IMR-90 (cell line): Measurements from ENCODE around the gene LRRN2. TPM values are rescaled to one million over a fixed set of nuclear protein-coding genes. Genes with fewer than 3 reads are reported as not detected.
A peak's percentile ranks its signal among the peaks of the same experiment; 100 is the strongest.

ENCODE experiments used
- ATAC-seq: fragments of 200-7000 bp; cut with Tn5 transposase; 2 replicates; pipeline ENCODE4 v1.9.1; 2020; ENCODE audit warnings: low read depth, mild to moderate bottlenecking, moderate library complexity
- BruUV-seq: library from RNA; stranded (reverse); fragments of 400-500 nt; replicated peaks from 2 replicates; lab custom pipeline; 2021; lab: Mats Ljungman, UMichigan
- CTCF ChIA-PET: fragments of 300-600 bp; formaldehyde crosslinking; extraction: SDS; loops from one replicate; lab custom pipeline; 2021; ENCODE audit warnings: antibody characterized with exemption; lab: Yijun Ruan, JAX
- POLR2A ChIA-PET: fragments of 300-600 bp; sonication (Branson Sonifier 250); formaldehyde crosslinking; loops from one replicate; lab custom pipeline; 2022; ENCODE audit warnings: antibody characterized with exemption; ENCODE audit not compliant: unreplicated experiment; lab: Charles Lee
- DNase-seq: peaks from one replicate; pipeline ENCODE4 v3.0.0; 2013
- H2AFZ ChIP-seq: replicated peaks from 2 replicates; pipeline ENCODE3; 2013; ENCODE audit warnings: low read length, mild to moderate bottlenecking; ENCODE audit not compliant: poor library complexity
- H2AK5ac ChIP-seq: 2 replicates; pipeline ENCODE4 v1.6.1; 2013; ENCODE audit warnings: low read depth, low read length, inconsistent platforms
- H2AK9ac ChIP-seq: replicated peaks from 2 replicates; pipeline ENCODE3; 2013; ENCODE audit warnings: mild to moderate bottlenecking, low read depth, low read length, moderate library complexity; ENCODE audit not compliant: poor library complexity
- H2BK120ac ChIP-seq: 2 replicates; pipeline ENCODE4 v1.6.1; 2013; ENCODE audit warnings: low read depth, low read length, inconsistent platforms
- H2BK15ac ChIP-seq: 3 replicates; pipeline ENCODE4 v1.6.1; 2013; ENCODE audit warnings: low read depth, low read length, inconsistent platforms
- H2BK20ac ChIP-seq: 2 replicates; pipeline ENCODE4 v1.6.1; 2013; ENCODE audit warnings: low read depth, mild to moderate bottlenecking, inconsistent platforms, low read length, moderate library complexity
- H2BK5ac ChIP-seq: 2 replicates; pipeline ENCODE4 v1.6.1; 2013; ENCODE audit warnings: mild to moderate bottlenecking, low read depth, low read length, inconsistent platforms; ENCODE audit not compliant: poor library complexity, severe bottlenecking
- H3K14ac ChIP-seq: replicated peaks from 2 replicates; pipeline ENCODE4 v1.6.1; 2013; ENCODE audit warnings: low read depth, low read length, inconsistent platforms
- H3K18ac ChIP-seq: 2 replicates; pipeline ENCODE4 v1.6.1; 2013; ENCODE audit warnings: low read depth, low read length, control low read depth
- H3K23ac ChIP-seq: 2 replicates; pipeline ENCODE4 v1.6.1; 2013; ENCODE audit warnings: low read depth, low read length, inconsistent platforms
- H3K27ac ChIP-seq: 2 replicates; pipeline ENCODE4 v1.5.1; 2013; ENCODE audit warnings: mild to moderate bottlenecking, control low read depth, low read length; ENCODE audit not compliant: insufficient read depth
- H3K27me3 ChIP-seq: 2 replicates; pipeline ENCODE4 v1.6.1; 2013; ENCODE audit warnings: low read length; ENCODE audit not compliant: control insufficient read depth, insufficient read depth
- H3K36me3 ChIP-seq: 2 replicates; pipeline ENCODE4 v1.6.1; 2013; ENCODE audit warnings: low read length, mixed read lengths; ENCODE audit not compliant: control insufficient read depth, insufficient read depth
- H3K4ac ChIP-seq: 2 replicates; pipeline ENCODE4 v1.6.1; 2013; ENCODE audit warnings: low read depth, low read length, inconsistent platforms
- H3K4me1 ChIP-seq: 2 replicates; pipeline ENCODE4 v1.6.1; 2013; ENCODE audit warnings: low read length, mixed read lengths; ENCODE audit not compliant: control insufficient read depth, insufficient read depth
- H3K4me2 ChIP-seq: 2 replicates; pipeline ENCODE4 v1.6.1; 2013; ENCODE audit warnings: low read depth, mild to moderate bottlenecking, control low read depth, low read length, moderate library complexity
- H3K4me3 ChIP-seq: 2 replicates; pipeline ENCODE4 v1.5.1; 2013; ENCODE audit warnings: low read depth, mild to moderate bottlenecking, control low read depth, low read length, moderate library complexity; ENCODE audit not compliant: insufficient read depth
- H3K56ac ChIP-seq: 2 replicates; pipeline ENCODE4 v1.6.1; 2013; ENCODE audit warnings: low read length, inconsistent platforms; ENCODE audit not compliant: insufficient read depth; ENCODE audit errors: extremely low read depth
- H3K79me1 ChIP-seq, 2 experiments: 2 replicates each; pipeline ENCODE4 v1.6.1; 2013; ENCODE audit warnings: low read length in 2 of 2, inconsistent platforms in 1 of 2, low read depth in 1 of 2
- H3K9ac ChIP-seq: 2 replicates; pipeline ENCODE4 v1.6.1; 2013; ENCODE audit warnings: low read depth, low read length, control low read depth
- H3K9me1 ChIP-seq: 2 replicates; pipeline ENCODE4 v1.6.1; 2013; ENCODE audit warnings: low read length, inconsistent platforms; ENCODE audit not compliant: insufficient read depth
- H3K9me3 ChIP-seq: 2 replicates; pipeline ENCODE4 v1.6.1; 2013; ENCODE audit warnings: low read length; ENCODE audit not compliant: control insufficient read depth, insufficient read depth
- H4K20me1 ChIP-seq: 2 replicates; pipeline ENCODE4 v1.6.1; 2013; ENCODE audit warnings: low read length, inconsistent platforms; ENCODE audit not compliant: insufficient read depth
- H4K5ac ChIP-seq: 2 replicates; pipeline ENCODE4 v1.6.1; 2013; ENCODE audit warnings: mild to moderate bottlenecking, low read depth, low read length, control low read depth
- H4K8ac ChIP-seq, 2 experiments: 2 replicates each; pipeline ENCODE4 v1.6.1; 2013; ENCODE audit warnings: low read depth in 2 of 2, low read length in 2 of 2, control low read depth in 1 of 2, inconsistent platforms in 1 of 2
- H4K91ac ChIP-seq: 2 replicates; pipeline ENCODE4 v1.6.1; 2013; ENCODE audit warnings: low read depth, low read length, inconsistent platforms; ENCODE audit not compliant: insufficient read depth
- BHLHE40 ChIP-seq: fragments of 150-350 bp; IDR thresholded peaks from 2 replicates; pipeline ENCODE4 v1.6.1; 2016; ENCODE audit warnings: mild to moderate bottlenecking, low read depth, low read length
- NFE2L2 ChIP-seq: fragments of 150-350 bp; IDR thresholded peaks from 2 replicates; pipeline ENCODE4 v1.6.1; 2016; ENCODE audit warnings: low read depth, mild to moderate bottlenecking, low read length
- RFX5 ChIP-seq: IDR thresholded peaks from 2 replicates; pipeline ENCODE4 v1.8.0; 2012; ENCODE audit warnings: low read depth, mild to moderate bottlenecking, low read length, moderate library complexity
- WGBS, 2 experiments: methylation state at CpG; one replicate each; pipeline versions ENCODE4 v1.1.5 to v1.1.7; 2013; ENCODE audit warnings: missing lambda C conversion rate in 2 of 2; ENCODE audit not compliant: insufficient read length in 1 of 2; ENCODE audit errors: extremely low coverage in 2 of 2; 5-methylcytosine and 5-hydroxymethylcytosine counted together
- dilution Hi-C: fragments of 300-500 bp; cut with HindIII; formaldehyde crosslinking; loops from one replicate; pipeline ENCODE4 v1.14.3; 2018; ENCODE audit warnings: low sequenced_read_pairs; ENCODE audit not compliant: unreplicated experiment
- in situ Hi-C: fragments of 300-500 bp; cut with MboI; formaldehyde crosslinking; loops from 3 replicates; pipeline ENCODE4 v1.14.3; 2019; ENCODE audit warnings: low sequenced_read_pairs, inconsistent platforms, mixed read lengths
- intact Hi-C: fragments of 100-400 bp; cut with micrococcal nuclease; formaldehyde crosslinking; loops from 2 replicates; pipeline ENCODE4 v1.10.0; 2022
- polyA plus RNA-seq, 3 experiments: library from polyadenylated mRNA; depleted of rRNA; stranded (reverse); fragments of >200 nt; gene quantifications; 2 replicates each; pipeline ENCODE4 v1.2.3, GENCODE V29; 2012; ENCODE audit warnings: low replicate concordance in 1 of 3
- total RNA-seq: library from RNA; depleted of rRNA; stranded (reverse); fragments of >200 nt; gene quantifications from 2 replicates; pipeline ENCODE4 v1.2.3, GENCODE V29; 2012

Gene LRRN2
- total and polyA plus RNA-seq, 2 of the 4 experiments (the other 2 are of a cell fraction): not detected

- TF ChIP-seq NFE2L2: no peak
These were observed 111.3 kb downstream of the LRRN2 start (continued) for GRCh38 chr1:204574016-204574864.

GRCh38 chr1:204572923-204573922, 112.3 kb downstream of the LRRN2 start:
- Histone ChIP-seq H3K4ac (no peak overlapping the region), H2AFZ (no peak overlapping the region), H2AK9ac (no peak overlapping the region), H3K4me2 (no peak overlapping the region), H3K79me1 (no peaks in the 10 kb centered on the region), H3K9me3 (no peaks in the 10 kb centered on the region), H2BK20ac (no peak overlapping the region), H4K20me1 (no peaks in the 10 kb centered on the region), H3K9ac (no peak overlapping the region), H3K14ac (no peak overlapping the region), H2BK5ac (no peak overlapping the region), H3K4me3 (no peak overlapping the region), H2BK120ac (no peak overlapping the region), H4K5ac (no peak overlapping the region), H3K36me3 (no peaks in the 10 kb centered on the region), H3K9me1 (no peaks in the 10 kb centered on the region), H4K8ac (no peak overlapping the region), H4K91ac (no peak overlapping the region), H3K23ac (no peak overlapping the region), H2AK5ac (no peak overlapping the region), H3K56ac (no peak overlapping the region), H3K27ac (no peak overlapping the region), H3K4me1 (no peaks in the 10 kb centered on the region), H2BK15ac (no peak overlapping the region), H3K27me3 (peaks cover 10% of the 10 kb centered on the region), H3K18ac (no peak overlapping the region)
- no TSS peak for BruUV-seq
- TF ChIP-seq RFX5 (no peak), BHLHE40 (peak; percentile 21; the same call in 1 of the 2 replicates)
- CTCF ChIA-PET: interaction anchor here (4.8 kb wide), 1 partner anchor 234 kb away, joined by 19 read pairs; no protein-coding TSS in a partner anchor
- ATAC-seq: no peak
- POLR2A ChIA-PET: no interaction called here
- intact Hi-C loops (no loop called here), dilution Hi-C loops (no loop called here), in situ Hi-C loops (no loop called here)
- DNase-seq: peak; percentile 63
- whole genome bisulfite sequencing, 2 experiments: 0% methylated on average over 1 of the region's 8 CpGs; no CpG with 5 or more reads in 1 of the 2 experiments
